ENCODE measurements around the gene PLK5. TPM values are rescaled to one million over a fixed set of nuclear protein-coding genes. Genes with fewer than 3 reads are reported as not detected.

The PLK5 gene
- total RNA-seq, 1 experiment from 2014 or later = not detected

DNA sequence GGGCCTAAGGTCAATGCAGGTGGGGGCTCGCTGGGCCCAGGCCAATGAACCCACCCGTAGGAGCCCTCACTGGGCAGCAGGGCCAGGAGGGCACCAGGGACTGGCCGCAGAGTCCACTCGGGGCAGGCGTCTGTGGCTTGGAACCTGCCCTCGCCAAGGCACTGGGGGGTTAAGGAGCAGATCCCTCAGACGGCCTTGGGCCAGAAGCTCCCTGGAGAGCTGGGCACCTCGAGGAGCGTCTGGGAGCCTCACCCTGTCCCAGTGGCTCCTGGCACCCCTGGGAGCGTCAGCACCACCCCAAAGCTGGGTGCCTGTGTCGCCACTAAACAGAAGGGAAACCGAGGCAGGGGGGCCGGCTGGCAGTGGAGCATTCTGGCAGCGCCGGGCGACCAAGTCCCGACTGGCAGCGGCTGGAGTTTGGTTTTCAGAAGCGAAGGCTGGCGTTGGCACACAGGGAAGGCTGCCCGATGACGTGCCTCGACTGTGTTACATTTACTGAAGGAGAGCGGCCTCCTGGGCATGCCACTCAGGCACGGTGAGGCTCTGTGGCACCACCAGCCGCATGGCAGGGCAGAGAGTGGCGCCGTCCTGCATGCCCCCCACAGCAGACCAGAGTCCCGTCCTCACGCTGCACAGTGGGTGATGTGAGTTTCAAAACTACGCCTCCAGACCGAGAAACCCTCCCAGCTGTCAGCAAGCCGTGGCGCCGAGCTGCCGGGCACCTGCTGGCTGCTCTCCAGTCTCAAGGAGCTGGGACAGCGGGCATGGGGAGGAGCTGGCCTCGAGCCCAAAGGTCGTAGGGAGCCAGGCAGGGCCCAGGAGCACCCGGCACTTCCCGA is 53.4 kb downstream of the PLK5 start:
- DNase-seq (ENCODE audit: low read depth) = no peak

DNA sequence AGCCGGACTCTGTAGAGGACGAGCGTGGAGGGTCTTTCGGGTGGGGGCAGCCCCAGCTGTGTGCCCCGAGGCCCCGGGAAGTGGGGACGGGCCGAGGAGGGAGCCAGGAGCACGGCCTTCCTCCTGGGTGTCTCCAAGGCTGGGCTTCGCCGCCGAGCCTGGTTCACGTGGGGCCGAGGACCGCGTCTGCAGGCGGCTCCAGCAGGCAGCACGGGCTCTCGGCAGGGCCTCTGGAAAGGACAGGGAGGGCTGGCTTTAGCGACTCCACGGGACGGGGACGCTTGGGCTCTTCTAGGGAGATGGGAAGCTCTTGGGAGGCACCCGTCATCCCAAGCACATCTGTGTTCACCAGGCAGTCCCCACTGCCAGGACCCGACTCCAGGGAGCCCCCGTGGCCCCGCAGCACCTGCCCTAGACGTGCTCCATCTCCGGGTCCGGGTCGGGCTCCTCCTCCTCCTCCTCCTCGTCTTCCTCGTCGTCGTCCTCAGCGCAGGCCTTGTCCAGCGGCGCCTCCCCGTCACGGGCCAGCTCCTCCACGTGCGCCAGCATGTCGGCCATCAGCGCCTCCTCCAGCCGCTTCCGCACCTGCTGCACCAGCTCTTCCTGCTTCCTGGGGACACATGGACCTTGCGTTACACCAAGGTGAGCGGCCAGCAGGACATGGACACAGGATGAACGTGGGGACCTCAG is 54.2 kb downstream of the PLK5 start:
- no peak for DNase-seq (ENCODE audit: low read depth)

DNA sequence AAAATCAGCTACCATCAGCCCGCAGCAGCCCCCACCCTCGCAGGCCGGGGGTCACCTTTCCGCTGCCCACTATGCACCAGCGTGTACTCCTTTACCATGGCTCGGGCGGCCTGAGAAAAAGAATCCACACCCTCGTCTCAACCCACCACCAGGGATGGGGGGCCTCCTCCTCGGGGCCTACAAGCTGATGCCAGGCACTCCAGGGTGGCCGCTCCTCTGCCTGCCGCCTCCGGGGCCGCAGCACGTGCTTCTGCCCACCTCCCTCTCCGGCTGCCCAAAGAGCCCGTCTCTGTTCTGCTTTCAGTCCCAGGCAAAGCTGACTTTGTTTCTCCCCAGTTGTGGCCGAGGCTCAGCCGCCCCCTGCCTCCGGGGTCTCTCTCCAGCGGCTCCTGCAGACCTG is 55.3 kb downstream of the PLK5 start:
- no peak for DNase-seq (ENCODE audit: low read depth)

DNA sequence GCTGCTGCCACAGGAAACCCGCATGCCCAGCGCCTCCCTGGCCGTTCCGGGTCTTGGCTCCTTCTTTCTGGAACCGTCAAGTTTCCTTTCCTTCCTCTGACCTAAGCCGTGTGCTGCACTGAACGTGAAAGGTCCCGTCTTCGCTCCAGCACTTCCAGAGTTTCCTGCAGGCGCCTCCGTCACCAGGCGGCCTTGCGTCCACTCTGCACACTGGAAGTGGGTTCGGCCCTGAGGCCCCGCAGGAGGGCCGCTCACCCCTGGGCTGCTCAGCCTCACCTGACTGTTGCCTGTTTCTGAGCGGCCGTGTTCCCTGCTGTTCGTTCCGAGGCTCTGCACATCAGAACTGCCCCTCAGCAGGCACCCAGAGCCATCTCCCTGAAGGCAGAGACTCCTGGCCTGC is 56.5 kb downstream of the PLK5 start:
- DNase-seq (ENCODE audit: low read depth) = no peak

DNA sequence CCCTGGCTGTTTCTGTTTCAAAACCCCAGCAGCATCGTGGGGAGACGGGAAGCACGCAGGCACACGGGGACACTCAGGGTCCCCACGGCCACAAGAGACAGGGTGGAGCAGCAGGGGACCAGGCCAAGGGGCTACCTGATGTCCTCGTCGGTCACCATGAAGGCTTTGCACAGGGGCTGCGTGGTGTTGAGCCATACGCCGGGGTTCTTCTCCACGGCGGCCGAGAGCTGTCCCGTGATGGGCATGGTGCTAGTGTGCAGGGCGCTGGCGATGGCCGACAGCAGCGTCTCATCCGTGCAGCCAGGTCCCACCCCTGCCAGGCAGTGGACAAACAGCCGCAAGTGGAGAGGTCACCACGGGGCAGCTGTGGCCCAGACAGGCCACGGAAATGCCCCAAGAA is 57.1 kb downstream of the PLK5 start:
- no peak for DNase-seq (ENCODE audit: low read depth)

DNA sequence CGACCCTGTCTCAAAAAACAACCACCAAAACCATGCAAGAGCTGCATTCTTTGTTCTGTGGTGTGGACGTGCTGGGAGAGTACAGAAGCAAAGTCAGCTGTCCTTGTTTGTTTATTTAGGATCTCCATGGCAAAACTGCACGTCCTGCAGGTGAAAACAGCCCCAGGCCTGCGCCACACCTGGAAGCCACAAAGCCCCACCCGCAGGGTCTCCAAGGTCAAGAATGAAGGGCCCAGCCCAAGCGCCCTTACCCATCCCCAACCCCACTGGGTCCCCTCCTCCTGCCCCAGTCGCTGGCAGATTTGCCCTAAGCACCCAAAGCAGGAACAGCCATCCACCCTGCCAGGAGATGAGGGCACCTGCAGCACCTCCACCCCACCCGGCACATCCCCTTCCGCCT is 58.3 kb downstream of the PLK5 start:
- no peak for DNase-seq (ENCODE audit: low read depth)

DNA sequence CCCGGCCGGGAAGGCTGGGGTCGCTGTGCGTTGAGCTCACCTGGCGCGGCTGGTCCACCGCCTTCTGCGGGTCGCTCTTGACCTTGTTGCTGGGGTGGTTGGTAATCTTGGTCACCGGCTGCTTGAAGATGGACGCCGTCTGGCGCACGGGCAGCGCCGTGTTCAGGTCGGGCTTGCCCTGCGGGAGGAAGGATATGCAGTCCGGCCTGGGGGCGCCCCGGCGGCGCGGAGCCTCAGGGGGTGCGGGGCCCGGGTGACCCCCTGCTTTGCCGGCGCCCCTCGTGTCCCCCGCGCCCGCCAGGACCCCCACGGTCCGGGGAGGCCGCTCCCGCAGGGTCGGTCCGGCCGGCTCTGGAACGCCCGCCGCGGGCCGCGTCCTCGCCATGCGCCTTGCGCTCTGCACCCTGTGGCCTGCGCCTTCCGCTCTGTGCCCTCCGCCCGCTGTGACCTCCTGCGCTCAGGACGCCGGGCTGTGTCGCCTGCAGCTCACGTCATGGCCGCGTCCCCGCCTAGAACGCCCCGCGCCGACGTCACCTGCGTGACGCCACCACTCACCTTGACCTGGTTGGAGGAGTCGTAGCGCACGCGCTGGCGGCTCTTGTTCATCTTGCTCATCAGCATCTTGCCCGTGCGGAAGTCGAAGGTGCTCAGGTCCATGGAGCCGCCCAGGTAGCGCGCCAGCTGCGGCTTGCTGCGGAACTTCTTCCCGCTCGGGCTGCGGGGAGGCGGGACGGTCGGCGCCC is 60.8 kb downstream of the PLK5 start:
- no peak for DNase-seq (ENCODE audit: low read depth)

DNA sequence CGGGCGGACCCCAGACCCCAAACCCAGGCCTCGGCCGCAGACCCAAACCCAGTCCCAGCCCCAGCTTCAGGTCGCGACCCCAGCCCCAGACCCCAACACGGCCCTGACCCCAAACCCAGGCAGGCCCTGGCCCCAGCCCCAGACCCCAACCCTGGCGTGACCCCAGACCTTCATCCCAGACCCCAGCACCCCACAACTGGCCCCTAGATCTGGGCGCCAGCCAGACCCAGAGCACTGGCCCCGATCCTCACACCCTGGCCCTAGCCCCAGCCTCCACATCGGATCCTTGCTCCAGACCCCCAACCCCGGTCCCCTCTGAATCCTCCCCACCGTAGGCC is 61.3 kb downstream of the PLK5 start:
- no peak for DNase-seq (ENCODE audit: low read depth)

Small RNA genes within 50 kb of the gene (small RNA-seq; reads per million reads assigned to genes)
- gene AC005943.2 (not detected), gene RN7SL477P (not detected)

Other genes with a start within 250 kb of the PLK5 start
- 53.1 and 58.1 TPM in 2 replicates for gene FAM174C, start 248.5 kb upstream of the PLK5 start, total RNA-seq (2014; rRNA removed; shearing (Covaris generic))
- gene EFNA2, start 238.2 kb upstream of the PLK5 start, total RNA-seq (2014; rRNA removed; shearing (Covaris generic)) = 0.45 TPM in 1 of 2 replicates, not detected in the other
- 101 and 141 TPM in 2 replicates for gene NDUFS7, start 140.2 kb upstream of the PLK5 start, total RNA-seq (2014; rRNA removed; shearing (Covaris generic))
- 53.9 and 58.5 TPM in 2 replicates for gene GAMT, start 122.5 kb upstream of the PLK5 start, total RNA-seq (2014; rRNA removed; shearing (Covaris generic))
- gene DAZAP1, start 116.5 kb upstream of the PLK5 start, total RNA-seq (2014; rRNA removed; shearing (Covaris generic)) = 158 and 183 TPM in 2 replicates
- gene RPS15, start 85.7 kb upstream of the PLK5 start, total RNA-seq (2014; rRNA removed; shearing (Covaris generic)) = 1,915 and 2,084 TPM in 2 replicates
- 0.53 and 0.63 TPM in 2 replicates for gene APC2, start 74.0 kb upstream of the PLK5 start, total RNA-seq (2014; rRNA removed; shearing (Covaris generic))
- 72.5 and 73.2 TPM in 2 replicates for gene C19orf25, start 44.9 kb upstream of the PLK5 start, total RNA-seq (2014; rRNA removed; shearing (Covaris generic))
- 0.10 and 1.0 TPM in 2 replicates for gene PCSK4, start 33.7 kb upstream of the PLK5 start, total RNA-seq (2014; rRNA removed; shearing (Covaris generic))
- 0.77 and 0.98 TPM in 2 replicates for gene REEP6, start 32.9 kb upstream of the PLK5 start, total RNA-seq (2014; rRNA removed; shearing (Covaris generic))
- gene ADAMTSL5, start 11.1 kb upstream of the PLK5 start, total RNA-seq (2014; rRNA removed; shearing (Covaris generic)) = 4.0 and 5.5 TPM in 2 replicates
- gene MEX3D, start 44.2 kb downstream of the PLK5 start, total RNA-seq (2014; rRNA removed; shearing (Covaris generic)) = 49.9 and 53.8 TPM in 2 replicates
- gene MBD3, start 68.8 kb downstream of the PLK5 start, total RNA-seq (2014; rRNA removed; shearing (Covaris generic)) = 186 and 194 TPM in 2 replicates
- 123 and 127 TPM in 2 replicates for gene UQCR11, start 81.4 kb downstream of the PLK5 start, total RNA-seq (2014; rRNA removed; shearing (Covaris generic))
- 97.9 and 128 TPM in 2 replicates for gene TCF3, start 128.5 kb downstream of the PLK5 start, total RNA-seq (2014; rRNA removed; shearing (Covaris generic))
- not detected in 2 replicates for gene ONECUT3, start 229.4 kb downstream of the PLK5 start, total RNA-seq (2014; rRNA removed; shearing (Covaris generic))